Astrocyte (in vitro differentiated cells and primary cell): Measurements from ENCODE around the gene OR2T12.

Experiments
- EZH2 ChIP-seq: IDR thresholded peaks from 2 replicates; pipeline ENCODE4 v1.6.1; 2012; ENCODE audit warnings: mild to moderate bottlenecking, low read length, inconsistent platforms; ENCODE audit not compliant: insufficient read depth
- TF ChIP-seq, protein P1 (sequence below): IDR thresholded peaks from 2 replicates; pipeline ENCODE4 v1.5.1; 2011; ENCODE audit warnings: low read depth, mild to moderate bottlenecking, inconsistent platforms, low read length, moderate library complexity; ENCODE audit not compliant: insufficient read depth

DNA sequence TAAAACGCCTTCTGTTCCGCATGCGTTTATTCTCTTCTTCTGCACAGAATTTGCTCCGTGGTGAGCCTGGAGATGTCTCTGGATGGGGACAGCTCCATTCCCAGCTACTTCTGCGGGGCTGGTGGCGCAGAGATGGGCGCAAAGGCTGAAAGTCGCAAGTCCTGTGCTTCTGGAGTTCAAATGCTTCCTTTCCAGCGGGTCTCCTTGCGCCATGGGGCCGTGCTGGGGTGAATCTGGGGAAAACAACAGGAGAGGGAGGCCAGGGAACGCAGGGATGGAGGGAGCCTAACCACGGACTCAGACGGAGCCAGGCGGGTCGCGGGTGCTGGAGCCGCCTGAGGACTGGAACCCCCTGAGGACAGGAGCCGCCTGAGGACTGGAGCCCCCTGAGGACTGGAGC is 2.9 kb upstream of the OR2T12 start:
- TF ChIP-seq, protein P1, sequence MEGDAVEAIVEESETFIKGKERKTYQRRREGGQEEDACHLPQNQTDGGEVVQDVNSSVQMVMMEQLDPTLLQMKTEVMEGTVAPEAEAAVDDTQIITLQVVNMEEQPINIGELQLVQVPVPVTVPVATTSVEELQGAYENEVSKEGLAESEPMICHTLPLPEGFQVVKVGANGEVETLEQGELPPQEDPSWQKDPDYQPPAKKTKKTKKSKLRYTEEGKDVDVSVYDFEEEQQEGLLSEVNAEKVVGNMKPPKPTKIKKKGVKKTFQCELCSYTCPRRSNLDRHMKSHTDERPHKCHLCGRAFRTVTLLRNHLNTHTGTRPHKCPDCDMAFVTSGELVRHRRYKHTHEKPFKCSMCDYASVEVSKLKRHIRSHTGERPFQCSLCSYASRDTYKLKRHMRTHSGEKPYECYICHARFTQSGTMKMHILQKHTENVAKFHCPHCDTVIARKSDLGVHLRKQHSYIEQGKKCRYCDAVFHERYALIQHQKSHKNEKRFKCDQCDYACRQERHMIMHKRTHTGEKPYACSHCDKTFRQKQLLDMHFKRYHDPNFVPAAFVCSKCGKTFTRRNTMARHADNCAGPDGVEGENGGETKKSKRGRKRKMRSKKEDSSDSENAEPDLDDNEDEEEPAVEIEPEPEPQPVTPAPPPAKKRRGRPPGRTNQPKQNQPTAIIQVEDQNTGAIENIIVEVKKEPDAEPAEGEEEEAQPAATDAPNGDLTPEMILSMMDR, result no peak
- no peak for TF ChIP-seq EZH2
